Amygdala (tissue), 56 donors: ENCODE results near the gene LAMTOR4.
"Not testable (repeated sequence)": the region's sequence is repeated elsewhere in the genome, so short reads cannot be mapped to it uniquely, and the experiment has no call there.

Experiments
- DNase-seq, 56 donors: peaks; one replicate each; lab custom pipeline; 2025; lab: John Stamatoyannopoulos, UW

Gene LAMTOR4

GRCh38 chr7:100167912-100168323 lies 19.2 kb downstream of the LAMTOR4 start:
- DNase-seq: peak in 1 of 56 donors; percentile 13

GRCh38 chr7:100169147-100169850 lies 20.6 kb downstream of the LAMTOR4 start:
- no peak for DNase-seq

GRCh38 chr7:100170101-100170897 lies 21.6 kb downstream of the LAMTOR4 start:
- DNase-seq: no peak

GRCh38 chr7:100171087-100171681 lies 22.5 kb downstream of the LAMTOR4 start:
- peak in 2 of 56 donors; percentile 29 to 38 for DNase-seq

GRCh38 chr7:100171840-100172239 lies 23.1 kb downstream of the LAMTOR4 start:
- DNase-seq: no peak

GRCh38 chr7:100173806-100174495 lies 25.2 kb downstream of the LAMTOR4 start:
- DNase-seq: no peak

- DNase-seq: no peak
Observed at GRCh38 chr7:100174582-100174981, 25.9 kb downstream of the LAMTOR4 start.

GRCh38 chr7:100175296-100175935 lies 26.7 kb downstream of the LAMTOR4 start:
- DNase-seq: no peak

- no peak for DNase-seq
Observed at GRCh38 chr7:100176096-100177044, 27.7 kb downstream of the LAMTOR4 start.

- DNase-seq: peak in 55 of 56 donors; percentile 49 to 96 (median 87)
Observed at GRCh38 chr7:100177045-100178001, 28.6 kb downstream of the LAMTOR4 start, which contains the start of the genes GPC2 and STAG3. Gene GPC2, minus strand, starts transcription at chr7:100177381. Its CDS starts 182 bp downstream, at chr7:100177199. Gene STAG3, plus strand, starts transcription at chr7:100177918. Its CDS starts 2,639 bp downstream, at chr7:100180557.

GRCh38 chr7:100180084-100180483 lies 31.4 kb downstream of the LAMTOR4 start:
- DNase-seq: not testable (repeated sequence)

- not testable (repeated sequence) for DNase-seq
Observed at GRCh38 chr7:100182616-100183015, 33.9 kb downstream of the LAMTOR4 start.

GRCh38 chr7:100183090-100183489 lies 34.4 kb downstream of the LAMTOR4 start:
- DNase-seq: not testable (repeated sequence)

- DNase-seq: no peak
Observed at GRCh38 chr7:100185726-100186125, 37.0 kb downstream of the LAMTOR4 start.

- DNase-seq: no peak
Observed at GRCh38 chr7:100189061-100189460, 40.3 kb downstream of the LAMTOR4 start.

GRCh38 chr7:100190048-100190711 lies 41.5 kb downstream of the LAMTOR4 start:
- peak in 1 of 56 donors; percentile 24 for DNase-seq

- DNase-seq: no peak
Observed at GRCh38 chr7:100191775-100192174, 43.1 kb downstream of the LAMTOR4 start.
